ENCODE data around the gene FCHSD1.

Gene FCHSD1

GRCh38 chr5:141637767-141638419 lies 13.3 kb downstream of the FCHSD1 start:
- Mint-ChIP-seq H3K4me3 (peak overlapping the region; percentile 74 to 94 (median 80)), H3K27ac (no peak overlapping the region), H3K4me1 (peaks cover 18% of the 10 kb centered on the region), H3K9me3 (no peaks in the 10 kb centered on the region), H3K27me3 (ENCODE audit: low read depth) (peaks cover 14% of the 10 kb centered on the region), H3K36me3 (ENCODE audit: low read depth) (peaks cover 7% of the 10 kb centered on the region)
- TF ChIP-seq CTCF (IDR thresholded peaks at IDR 0.05; ENCODE audit: unreplicated experiment in 3 of 3), result peak in 2 of 3 experiments; percentile 20 to 35

GRCh38 chr5:141637123-141637766 lies 14.0 kb downstream of the FCHSD1 start:
- Mint-ChIP-seq H3K27ac (no peak overlapping the region), H3K9me3 (no peaks in the 10 kb centered on the region), H3K36me3 (ENCODE audit: low read depth) (peaks cover 14% of the 10 kb centered on the region), H3K27me3 (ENCODE audit: low read depth) (peaks cover 14% of the 10 kb centered on the region), H3K4me3 (peak overlapping the region; percentile 94 to 97 (median 96)), H3K4me1 (peaks cover 18% of the 10 kb centered on the region)
- no peak for TF ChIP-seq CTCF (IDR thresholded peaks at IDR 0.05; ENCODE audit: unreplicated experiment in 3 of 3)

- Mint-ChIP-seq H3K9me3 (no peaks in the 10 kb centered on the region), H3K36me3 (ENCODE audit: low read depth) (peaks cover 17% of the 10 kb centered on the region), H3K4me1 (peaks cover 18% of the 10 kb centered on the region), H3K27ac (peak within 1 kb of the TSS; percentile 42 to 84 (median 74)), H3K27me3 (ENCODE audit: low read depth) (peaks cover 14% of the 10 kb centered on the region), H3K4me3 (peak within 1 kb of the TSS; percentile 94 to 97 (median 96))
- TF ChIP-seq CTCF (IDR thresholded peaks at IDR 0.05; ENCODE audit: unreplicated experiment in 3 of 3), result no peak
These were observed 14.7 kb downstream of the FCHSD1 start, which contains the start of the genes HDAC3 and RELL2 for GRCh38 chr5:141636413-141637122. HDAC3 (minus strand) TSS chr5:141636849; CDS start chr5:141636790, 59 bp downstream. RELL2 (plus strand) TSS chr5:141636997; CDS start chr5:141638226, 1,229 bp downstream.

- H3K9me3 Mint-ChIP-seq, result no peaks in the 10 kb centered on the region
- TF ChIP-seq CTCF (IDR thresholded peaks at IDR 0.05; ENCODE audit: unreplicated experiment in 3 of 3), result no peak
- peaks cover 21% of the 10 kb centered on the region for H3K36me3 Mint-ChIP-seq (ENCODE audit: low read depth)
- H3K27ac Mint-ChIP-seq, result peak overlapping the region; percentile 42 to 84 (median 74)
- peaks cover 14% of the 10 kb centered on the region for H3K27me3 Mint-ChIP-seq (ENCODE audit: low read depth)
- peak overlapping the region; percentile 94 to 97 (median 96) for H3K4me3 Mint-ChIP-seq
- H3K4me1 Mint-ChIP-seq, result peaks cover 18% of the 10 kb centered on the region
These were observed 15.2 kb downstream of the FCHSD1 start for GRCh38 chr5:141636106-141636412.

GRCh38 chr5:141635646-141636045 lies 15.6 kb downstream of the FCHSD1 start:
- Mint-ChIP-seq H3K4me3 (peak overlapping the region; percentile 94 to 97 (median 96)), H3K27ac (peak overlapping the region; percentile 42 to 84 (median 74)), H3K4me1 (peaks cover 18% of the 10 kb centered on the region), H3K9me3 (no peaks in the 10 kb centered on the region), H3K27me3 (ENCODE audit: low read depth) (peaks cover 14% of the 10 kb centered on the region), H3K36me3 (ENCODE audit: low read depth) (peaks cover 21% of the 10 kb centered on the region)
- TF ChIP-seq CTCF (IDR thresholded peaks at IDR 0.05; ENCODE audit: unreplicated experiment in 3 of 3), result no peak
